K562 (cell line): ENCODE results near the gene TMEM208. TPM values are rescaled to one million over a fixed set of nuclear protein-coding genes. Genes with fewer than 3 reads are reported as not detected.

ENCODE experiments used
- CHD2 ChIP-seq: IDR thresholded peaks from 2 replicates; pipeline ENCODE4 v1.6.1; 2011; ENCODE audit warnings: low read depth, low read length
- CHD7 ChIP-seq: fragments of 200-600 bp; sonication (generic); IDR thresholded peaks from one replicate; pipeline ENCODE4 v1.6.1; 2012; ENCODE audit warnings: mild to moderate bottlenecking, low read depth, low read length, inconsistent platforms
- HNRNPH1 ChIP-seq: fragments of 200-400 bp; formaldehyde crosslinking; optimal IDR thresholded peaks from 2 replicates; pipeline ENCODE3; 2017; ENCODE audit warnings: low read depth, mild to moderate bottlenecking, low read length, moderate library complexity
- KLF10 ChIP-seq: fragments of 250-450 bp; sonication (Bioruptor Pico); IDR thresholded peaks from 2 replicates; pipeline ENCODE4 v1.6.1; 2021; ENCODE audit warnings: matching md5 sums
- MYBL2 ChIP-seq, 2 experiments: fragments of 450-650 bp in 1 of 2; sonication (generic) in 1 of 2; formaldehyde crosslinking in 1 of 2; IDR thresholded peaks; 2 replicates each; pipeline versions ENCODE4 v1.6.1 to v1.8.1; 2017 to 2022; ENCODE audit warnings: borderline replicate concordance in 1 of 2, inconsistent platforms in 1 of 2, low read depth in 1 of 2, mild to moderate bottlenecking in 1 of 2, missing genetic modification reagents in 1 of 2, moderate library complexity in 1 of 2
- NFYB ChIP-seq: IDR thresholded peaks from 2 replicates; pipeline ENCODE4 v1.6.1; 2011; ENCODE audit warnings: mild to moderate bottlenecking, moderate library complexity; ENCODE audit not compliant: insufficient read length; ENCODE audit errors: extremely low read depth
- VEZF1 ChIP-seq: fragments of 200-800 bp; sonication (Bioruptor generic); IDR thresholded peaks from 2 replicates; pipeline ENCODE4 v1.6.1; 2017; ENCODE audit warnings: missing genetic modification characterization, missing compliant biosample characterization
- ZC3H4 ChIP-seq: sonication (generic); formaldehyde crosslinking; IDR thresholded peaks from 2 replicates; pipeline ENCODE4 v1.9.0; 2021; ENCODE audit warnings: missing genetic modification reagents, borderline replicate concordance
- polyA plus RNA-seq, 8 experiments: library from polyadenylated mRNA; depleted of rRNA in 4 of 8; stranded (reverse) in 5 of 8; unstranded in 3 of 8; fragments of >200 nt; fragmentation: Nextera tagmentation in 2 of 8; fragmentation: Illumina TruSeq in 1 of 8; extraction: Ambion mirVana in 2 of 8; extraction: Trizol in 1 of 8; gene quantifications; 2 replicates each; pipeline versions ENCODE4 v1.2.1 to v1.2.3, GENCODE V29; 2011 to 2014; ENCODE audit warnings: inconsistent platforms in 1 of 8, missing spikeins in 1 of 8
- total RNA-seq, 7 experiments: library from RNA; depleted of rRNA in 6 of 7; stranded (reverse); fragments of >200 nt in 6 of 7; fragmentation: Illumina TruSeq in 2 of 7; extraction: Trizol in 2 of 7; gene quantifications; 2 replicates each; pipeline versions ENCODE4 v1.2.1 to v1.2.3, GENCODE V29; 2011 to 2021; ENCODE audit warnings: low replicate concordance in 1 of 7
- TF ChIP-seq, protein P1 (sequence below): IDR thresholded peaks from 2 replicates; pipeline ENCODE4 v1.6.1; 2011; ENCODE audit warnings: borderline replicate concordance, low read depth, mild to moderate bottlenecking, moderate library complexity, low read length; ENCODE audit not compliant: insufficient read depth, poor library complexity, severe bottlenecking
- TF ChIP-seq, protein P2 (sequence below), 2 experiments: fragments of 450-650 bp in 1 of 2; sonication (generic) in 1 of 2; formaldehyde crosslinking; conservative IDR thresholded peaks; 2 replicates each; pipeline versions ENCODE4 v1.4.0 to v1.8.1; 2020 to 2022; ENCODE audit warnings: mild to moderate bottlenecking in 1 of 2, missing genetic modification reagents in 1 of 2

Gene TMEM208
- total and polyA plus RNA-seq, 9 of the 15 experiments (the other 6 are each of a cell fraction or from before 2014, with no cell fraction given): 31.8 to 239 (median 54.3) TPM

DNA sequence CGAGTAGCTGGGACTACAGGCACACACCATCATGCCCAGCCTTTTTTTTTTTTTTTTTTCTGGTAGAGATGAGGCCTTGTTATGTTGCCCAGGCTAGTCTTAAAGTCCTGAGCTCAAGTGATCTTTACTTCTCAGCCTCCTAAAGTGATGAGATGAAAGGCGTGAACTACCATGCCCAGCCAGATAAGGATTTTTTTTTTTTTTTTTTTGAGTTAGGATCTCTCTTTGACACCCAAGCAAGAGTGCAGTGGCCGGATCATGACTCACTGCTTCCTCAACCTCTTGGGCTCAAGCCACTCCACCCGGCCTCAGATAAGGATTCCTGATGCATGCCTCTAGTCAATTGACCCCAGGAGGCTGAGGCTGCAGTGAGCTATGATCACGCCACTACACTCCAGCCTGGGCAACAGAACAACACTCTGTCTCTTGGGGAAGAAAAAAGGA lies 41.2 kb downstream of the TMEM208 start (continued):
- TF ChIP-seq VEZF1 (CRISPR knock-in tag) (peak; percentile 65), NFYB (no peak), ZC3H4 (no peak), HNRNPH1 (no peak), MYBL2 (IDR thresholded peaks at IDR 0.05; ENCODE audit: low read depth) (no peak), MYBL2 (CRISPR knock-in tag; IDR thresholded peaks at IDR 0.05; ENCODE audit: borderline replicate concordance) (no peak), KLF10 (CRISPR knock-in tag) (no peak), CHD7 (no peak), CHD2 (no peak)
- TF ChIP-seq, protein P1, sequence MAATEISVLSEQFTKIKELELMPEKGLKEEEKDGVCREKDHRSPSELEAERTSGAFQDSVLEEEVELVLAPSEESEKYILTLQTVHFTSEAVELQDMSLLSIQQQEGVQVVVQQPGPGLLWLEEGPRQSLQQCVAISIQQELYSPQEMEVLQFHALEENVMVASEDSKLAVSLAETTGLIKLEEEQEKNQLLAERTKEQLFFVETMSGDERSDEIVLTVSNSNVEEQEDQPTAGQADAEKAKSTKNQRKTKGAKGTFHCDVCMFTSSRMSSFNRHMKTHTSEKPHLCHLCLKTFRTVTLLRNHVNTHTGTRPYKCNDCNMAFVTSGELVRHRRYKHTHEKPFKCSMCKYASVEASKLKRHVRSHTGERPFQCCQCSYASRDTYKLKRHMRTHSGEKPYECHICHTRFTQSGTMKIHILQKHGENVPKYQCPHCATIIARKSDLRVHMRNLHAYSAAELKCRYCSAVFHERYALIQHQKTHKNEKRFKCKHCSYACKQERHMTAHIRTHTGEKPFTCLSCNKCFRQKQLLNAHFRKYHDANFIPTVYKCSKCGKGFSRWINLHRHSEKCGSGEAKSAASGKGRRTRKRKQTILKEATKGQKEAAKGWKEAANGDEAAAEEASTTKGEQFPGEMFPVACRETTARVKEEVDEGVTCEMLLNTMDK: no peak
- TF ChIP-seq, protein P2, sequence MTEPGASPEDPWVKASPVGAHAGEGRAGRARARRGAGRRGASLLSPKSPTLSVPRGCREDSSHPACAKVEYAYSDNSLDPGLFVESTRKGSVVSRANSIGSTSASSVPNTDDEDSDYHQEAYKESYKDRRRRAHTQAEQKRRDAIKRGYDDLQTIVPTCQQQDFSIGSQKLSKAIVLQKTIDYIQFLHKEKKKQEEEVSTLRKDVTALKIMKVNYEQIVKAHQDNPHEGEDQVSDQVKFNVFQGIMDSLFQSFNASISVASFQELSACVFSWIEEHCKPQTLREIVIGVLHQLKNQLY (CRISPR knock-in tag; conservative IDR thresholded peaks at IDR 0.05): no peak
